ENCODE results near the gene WWTR1.

Gene WWTR1

GRCh38 chr3:149590691-149591441 is 67.0 kb downstream of the WWTR1 start:
- DNase-seq, result no peak

- no peak for DNase-seq
These were observed 68.5 kb downstream of the WWTR1 start for GRCh38 chr3:149589332-149589731.

GRCh38 chr3:149588909-149589308 is 68.9 kb downstream of the WWTR1 start:
- no peak for DNase-seq

GRCh38 chr3:149587383-149587782 is 70.4 kb downstream of the WWTR1 start:
- DNase-seq, result no peak

- DNase-seq, result no peak
These were observed 71.0 kb downstream of the WWTR1 start for GRCh38 chr3:149586871-149587270.

GRCh38 chr3:149585401-149585726 is 72.5 kb downstream of the WWTR1 start:
- no peak for DNase-seq

- no peak for DNase-seq
These were observed 73.7 kb downstream of the WWTR1 start for GRCh38 chr3:149583921-149584635.

GRCh38 chr3:149582395-149582794 is 75.4 kb downstream of the WWTR1 start:
- DNase-seq, result no peak

GRCh38 chr3:149581681-149582370 is 76.0 kb downstream of the WWTR1 start:
- no peak for DNase-seq

- DNase-seq, result no peak
These were observed 76.6 kb downstream of the WWTR1 start for GRCh38 chr3:149581248-149581647.

- no peak for DNase-seq
These were observed 77.8 kb downstream of the WWTR1 start for GRCh38 chr3:149579838-149580542.

- DNase-seq, result no peak
These were observed 78.7 kb downstream of the WWTR1 start for GRCh38 chr3:149579161-149579560.

- no peak for DNase-seq
These were observed 80.0 kb downstream of the WWTR1 start for GRCh38 chr3:149577801-149578200.

GRCh38 chr3:149575961-149576564 is 81.8 kb downstream of the WWTR1 start:
- no peak for DNase-seq

- no peak for DNase-seq
These were observed 82.4 kb downstream of the WWTR1 start for GRCh38 chr3:149575213-149575960.

GRCh38 chr3:149572796-149573414 is 84.9 kb downstream of the WWTR1 start:
- DNase-seq, result no peak

- DNase-seq, result no peak
These were observed 86.4 kb downstream of the WWTR1 start for GRCh38 chr3:149571381-149571780.

- DNase-seq, result no peak
These were observed 87.8 kb downstream of the WWTR1 start for GRCh38 chr3:149570016-149570415.

GRCh38 chr3:149567381-149567780 is 90.4 kb downstream of the WWTR1 start:
- DNase-seq, result no peak

- DNase-seq, result no peak
These were observed 91.4 kb downstream of the WWTR1 start for GRCh38 chr3:149566292-149566975.

- DNase-seq, result no peak
These were observed 93.7 kb downstream of the WWTR1 start for GRCh38 chr3:149564079-149564478.

Measured in NCI-H187 (cell line).